ENCODE data around the gene CTDSP2.
"Not testable (repeated sequence)": the region's sequence is repeated elsewhere in the genome, so short reads cannot be mapped to it uniquely, and the experiment has no call there.

DNA sequence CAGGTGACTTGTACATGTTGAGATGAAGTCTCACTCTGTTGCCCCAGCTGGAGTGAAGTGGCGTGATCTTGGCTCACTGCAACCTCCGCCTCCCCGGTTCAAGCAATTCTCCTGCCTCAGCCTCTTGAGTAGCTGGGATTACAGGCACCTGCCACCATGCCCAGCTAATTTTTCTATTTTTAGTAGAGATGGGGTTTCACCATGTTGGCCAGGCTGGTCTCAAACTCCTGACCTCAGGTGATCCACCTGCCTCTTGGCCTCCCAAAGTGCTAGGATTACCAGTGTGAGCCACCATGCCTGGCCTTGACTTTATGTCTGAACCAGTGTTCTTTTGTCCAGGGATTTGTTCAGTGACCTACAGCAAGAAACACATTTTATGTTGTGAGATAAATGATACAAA lies 2.9 kb upstream of the CTDSP2 start:
- TF ChIP-seq POLR2A (IDR thresholded peaks at IDR 0.05; ENCODE audit: low read length); GATA1 (IDR thresholded peaks at IDR 0.05; ENCODE audit: low read depth, low read length): not testable (repeated sequence)
